ENCODE measurements around the gene YTHDF1.

YTHDF1 gene

GRCh38 chr20:63242736-63243135, 26.8 kb upstream of the YTHDF1 start:
- DNase-seq (ENCODE audit: insufficient read length, low spot score) (no peak), FAIRE-seq (no peak)
- no peak for TF ChIP-seq CTCF (IDR thresholded peaks at IDR 0.05; ENCODE audit: insufficient read depth, missing control alignments)

GRCh38 chr20:63241272-63241671, 25.3 kb upstream of the YTHDF1 start:
- no peak for FAIRE-seq
- TF ChIP-seq CTCF (IDR thresholded peaks at IDR 0.05; ENCODE audit: insufficient read depth, missing control alignments): no peak
- no peak for DNase-seq (ENCODE audit: insufficient read length, low spot score)

GRCh38 chr20:63240004-63240403, 24.1 kb upstream of the YTHDF1 start:
- DNase-seq (ENCODE audit: insufficient read length, low spot score) (no peak), FAIRE-seq (no peak)
- TF ChIP-seq CTCF (IDR thresholded peaks at IDR 0.05; ENCODE audit: insufficient read depth, missing control alignments): no peak

GRCh38 chr20:63239431-63239830, 23.5 kb upstream of the YTHDF1 start:
- TF ChIP-seq CTCF (IDR thresholded peaks at IDR 0.05; ENCODE audit: insufficient read depth, missing control alignments): no peak
- DNase-seq (ENCODE audit: insufficient read length, low spot score): no peak
- no peak for FAIRE-seq

- TF ChIP-seq CTCF (IDR thresholded peaks at IDR 0.05; ENCODE audit: insufficient read depth, missing control alignments): no peak
- FAIRE-seq (no peak), DNase-seq (ENCODE audit: insufficient read length, low spot score) (no peak)
Observed at GRCh38 chr20:63238514-63239125, 22.7 kb upstream of the YTHDF1 start.

GRCh38 chr20:63238031-63238430, 22.1 kb upstream of the YTHDF1 start:
- DNase-seq (ENCODE audit: insufficient read length, low spot score) (no peak), FAIRE-seq (no peak)
- no peak for TF ChIP-seq CTCF (IDR thresholded peaks at IDR 0.05; ENCODE audit: insufficient read depth, missing control alignments)

- FAIRE-seq (no peak), DNase-seq (ENCODE audit: insufficient read length, low spot score) (no peak)
- no peak for TF ChIP-seq CTCF (IDR thresholded peaks at IDR 0.05; ENCODE audit: insufficient read depth, missing control alignments)
Observed at GRCh38 chr20:63236116-63236837, 20.3 kb upstream of the YTHDF1 start.

All from D721Med (cell line).